ENCODE measurements around the gene SMNDC1.
"Not testable (repeated sequence)": the region's sequence is repeated elsewhere in the genome, so short reads cannot be mapped to it uniquely, and the experiment has no call there.

The SMNDC1 gene

GRCh38 chr10:110278562-110279406 lies 25.9 kb downstream of the SMNDC1 start:
- no peak for FAIRE-seq

GRCh38 chr10:110277591-110277990 lies 27.1 kb downstream of the SMNDC1 start:
- no peak for FAIRE-seq

GRCh38 chr10:110276603-110277002 lies 28.1 kb downstream of the SMNDC1 start:
- no peak for FAIRE-seq

- no peak for FAIRE-seq
Observed at GRCh38 chr10:110275128-110275729, 29.5 kb downstream of the SMNDC1 start.

- FAIRE-seq = no peak
Observed at GRCh38 chr10:110274647-110275046, 30.1 kb downstream of the SMNDC1 start.

- no peak for FAIRE-seq
Observed at GRCh38 chr10:110274072-110274627, 30.6 kb downstream of the SMNDC1 start.

- FAIRE-seq = no peak
Observed at GRCh38 chr10:110273474-110273873, 31.2 kb downstream of the SMNDC1 start.

- not testable (repeated sequence) for FAIRE-seq
Observed at GRCh38 chr10:110272995-110273394, 31.7 kb downstream of the SMNDC1 start.

- FAIRE-seq = no peak
Observed at GRCh38 chr10:110269374-110270318, 35.1 kb downstream of the SMNDC1 start.

GRCh38 chr10:110268971-110269370 lies 35.7 kb downstream of the SMNDC1 start:
- FAIRE-seq = no peak

- no peak for FAIRE-seq
Observed at GRCh38 chr10:110268442-110268841, 36.3 kb downstream of the SMNDC1 start.

- FAIRE-seq = no peak
Observed at GRCh38 chr10:110267276-110267675, 37.4 kb downstream of the SMNDC1 start.

GRCh38 chr10:110265573-110266193 lies 39.0 kb downstream of the SMNDC1 start:
- no peak for FAIRE-seq

GRCh38 chr10:110263164-110263563 lies 41.6 kb downstream of the SMNDC1 start:
- no peak for FAIRE-seq

- no peak for FAIRE-seq
Observed at GRCh38 chr10:110260746-110261477, 43.8 kb downstream of the SMNDC1 start.

- no peak for FAIRE-seq
Observed at GRCh38 chr10:110259317-110259716, 45.4 kb downstream of the SMNDC1 start.

GRCh38 chr10:110258542-110258941 lies 46.2 kb downstream of the SMNDC1 start:
- no peak for FAIRE-seq

- no peak for FAIRE-seq
Observed at GRCh38 chr10:110254467-110254866, 50.3 kb downstream of the SMNDC1 start.

GRCh38 chr10:110252151-110252550 lies 52.6 kb downstream of the SMNDC1 start:
- no peak for FAIRE-seq

- FAIRE-seq = not testable (repeated sequence)
Observed at GRCh38 chr10:110251392-110251791, 53.3 kb downstream of the SMNDC1 start.

- FAIRE-seq = not testable (repeated sequence)
Observed at GRCh38 chr10:110249489-110249888, 55.2 kb downstream of the SMNDC1 start.

- not testable (repeated sequence) for FAIRE-seq
Observed at GRCh38 chr10:110247833-110248232, 56.9 kb downstream of the SMNDC1 start.

Data from TTC549 (cell line).